ENCODE data around the gene ZFHX3.
"Not testable (repeated sequence)": the region's sequence is repeated elsewhere in the genome, so short reads cannot be mapped to it uniquely, and the experiment has no call there.

ZFHX3 gene, protein sequence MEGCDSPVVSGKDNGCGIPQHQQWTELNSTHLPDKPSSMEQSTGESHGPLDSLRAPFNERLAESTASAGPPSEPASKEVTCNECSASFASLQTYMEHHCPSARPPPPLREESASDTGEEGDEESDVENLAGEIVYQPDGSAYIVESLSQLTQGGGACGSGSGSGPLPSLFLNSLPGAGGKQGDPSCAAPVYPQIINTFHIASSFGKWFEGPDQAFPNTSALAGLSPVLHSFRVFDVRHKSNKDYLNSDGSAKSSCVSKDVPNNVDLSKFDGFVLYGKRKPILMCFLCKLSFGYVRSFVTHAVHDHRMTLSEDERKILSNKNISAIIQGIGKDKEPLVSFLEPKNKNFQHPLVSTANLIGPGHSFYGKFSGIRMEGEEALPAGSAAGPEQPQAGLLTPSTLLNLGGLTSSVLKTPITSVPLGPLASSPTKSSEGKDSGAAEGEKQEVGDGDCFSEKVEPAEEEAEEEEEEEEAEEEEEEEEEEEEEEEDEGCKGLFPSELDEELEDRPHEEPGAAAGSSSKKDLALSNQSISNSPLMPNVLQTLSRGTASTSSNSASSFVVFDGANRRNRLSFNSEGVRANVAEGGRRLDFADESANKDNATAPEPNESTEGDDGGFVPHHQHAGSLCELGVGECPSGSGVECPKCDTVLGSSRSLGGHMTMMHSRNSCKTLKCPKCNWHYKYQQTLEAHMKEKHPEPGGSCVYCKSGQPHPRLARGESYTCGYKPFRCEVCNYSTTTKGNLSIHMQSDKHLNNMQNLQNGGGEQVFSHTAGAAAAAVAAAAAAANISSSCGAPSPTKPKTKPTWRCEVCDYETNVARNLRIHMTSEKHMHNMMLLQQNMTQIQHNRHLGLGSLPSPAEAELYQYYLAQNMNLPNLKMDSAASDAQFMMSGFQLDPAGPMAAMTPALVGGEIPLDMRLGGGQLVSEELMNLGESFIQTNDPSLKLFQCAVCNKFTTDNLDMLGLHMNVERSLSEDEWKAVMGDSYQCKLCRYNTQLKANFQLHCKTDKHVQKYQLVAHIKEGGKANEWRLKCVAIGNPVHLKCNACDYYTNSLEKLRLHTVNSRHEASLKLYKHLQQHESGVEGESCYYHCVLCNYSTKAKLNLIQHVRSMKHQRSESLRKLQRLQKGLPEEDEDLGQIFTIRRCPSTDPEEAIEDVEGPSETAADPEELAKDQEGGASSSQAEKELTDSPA (N-terminal part only)

DNA sequence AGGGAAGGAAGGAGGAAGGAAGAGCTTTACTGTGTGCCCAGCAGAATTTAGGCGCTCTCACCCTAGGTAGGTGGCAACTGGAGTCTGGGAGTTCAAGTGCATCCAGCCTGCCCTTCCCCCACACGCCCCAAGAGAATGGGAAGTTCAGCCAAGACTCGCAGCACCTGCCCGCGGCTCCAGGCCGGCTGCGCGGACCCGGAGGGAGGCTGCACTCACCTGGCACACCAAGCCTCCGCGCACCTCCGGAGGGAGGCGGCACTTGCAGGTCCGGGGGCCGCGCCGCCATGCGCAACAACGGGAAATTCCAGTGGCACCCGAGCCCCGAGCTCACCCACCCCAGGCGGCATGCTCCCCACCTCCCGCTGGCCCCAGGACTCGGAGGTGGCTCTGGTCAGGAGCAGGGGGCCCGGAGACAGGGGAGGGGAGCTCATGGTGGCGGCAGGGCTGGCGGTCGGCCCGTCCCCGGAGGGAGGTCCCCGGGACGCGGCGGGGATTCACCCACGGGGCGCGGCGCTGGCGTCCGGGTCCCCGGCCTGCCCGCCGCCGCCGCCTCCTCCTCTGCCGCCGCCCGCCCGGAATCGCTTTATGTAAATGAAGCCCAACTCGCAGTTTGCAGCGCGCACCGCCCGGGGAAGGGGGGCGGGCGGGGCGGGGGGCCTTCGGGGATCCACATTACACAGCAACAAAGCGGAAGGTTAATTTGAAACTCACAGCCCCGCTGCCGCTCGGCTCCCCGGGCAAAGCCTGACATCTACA lies at the start of gene ZFHX3:
Gene ZFHX3, minus strand, starts transcription at position 593 of the 756 bp plus-strand sequence. CDS start 87,983 bp downstream, outside the sequence.
- DNase-seq (ENCODE audit: low read depth in 2 of 2): peak in 1 of 2 donors; percentile 6

DNA sequence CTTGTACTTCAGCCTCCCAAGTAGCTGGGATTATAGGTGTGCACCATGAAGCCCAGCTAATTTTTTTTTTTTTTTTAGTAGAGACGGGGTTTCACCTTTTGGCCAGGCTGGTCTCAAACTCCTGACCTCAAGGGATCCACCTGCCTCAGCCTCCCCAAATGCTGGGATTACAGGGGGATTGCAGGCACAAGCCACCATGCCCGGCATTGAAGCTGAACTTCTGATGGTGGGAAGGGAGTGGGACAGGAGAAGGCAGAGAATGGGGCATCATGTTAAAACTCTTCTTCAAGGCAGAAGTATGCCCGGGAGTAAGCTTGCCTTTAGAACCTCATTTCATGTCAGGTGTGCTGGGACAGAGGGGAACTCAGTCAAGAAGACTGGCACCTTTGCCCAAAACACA lies 48.6 kb upstream of the ZFHX3 start:
- DNase-seq (ENCODE audit: low read depth in 2 of 2): no peak

DNA sequence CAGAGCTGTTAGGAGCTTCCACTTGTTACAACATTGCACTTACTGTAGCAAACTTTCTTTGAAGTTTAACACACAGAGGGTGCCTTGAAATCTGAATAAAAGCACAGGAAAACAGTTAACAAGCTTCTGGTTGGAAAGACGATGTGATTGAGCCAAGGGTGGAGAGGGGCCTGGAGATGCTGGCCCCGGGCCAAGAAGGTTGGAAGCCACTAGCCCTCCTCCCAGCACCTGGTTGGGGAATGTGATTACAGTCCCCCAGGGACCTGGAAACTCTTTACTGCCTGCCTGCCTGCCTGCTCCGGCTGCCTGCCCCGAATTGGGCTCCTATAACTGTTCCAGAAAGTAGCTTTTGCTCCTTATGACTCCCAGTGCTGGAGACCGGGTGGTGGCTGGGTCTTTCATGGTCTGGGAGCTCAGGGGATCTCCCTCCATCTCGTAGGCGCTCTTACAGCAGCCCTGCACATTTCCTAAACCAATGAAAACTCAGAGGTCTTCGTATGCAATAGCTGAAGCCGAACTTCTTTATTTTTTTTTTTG lies 48.0 kb upstream of the ZFHX3 start:
- no peak for DNase-seq (ENCODE audit: low read depth in 2 of 2)

DNA sequence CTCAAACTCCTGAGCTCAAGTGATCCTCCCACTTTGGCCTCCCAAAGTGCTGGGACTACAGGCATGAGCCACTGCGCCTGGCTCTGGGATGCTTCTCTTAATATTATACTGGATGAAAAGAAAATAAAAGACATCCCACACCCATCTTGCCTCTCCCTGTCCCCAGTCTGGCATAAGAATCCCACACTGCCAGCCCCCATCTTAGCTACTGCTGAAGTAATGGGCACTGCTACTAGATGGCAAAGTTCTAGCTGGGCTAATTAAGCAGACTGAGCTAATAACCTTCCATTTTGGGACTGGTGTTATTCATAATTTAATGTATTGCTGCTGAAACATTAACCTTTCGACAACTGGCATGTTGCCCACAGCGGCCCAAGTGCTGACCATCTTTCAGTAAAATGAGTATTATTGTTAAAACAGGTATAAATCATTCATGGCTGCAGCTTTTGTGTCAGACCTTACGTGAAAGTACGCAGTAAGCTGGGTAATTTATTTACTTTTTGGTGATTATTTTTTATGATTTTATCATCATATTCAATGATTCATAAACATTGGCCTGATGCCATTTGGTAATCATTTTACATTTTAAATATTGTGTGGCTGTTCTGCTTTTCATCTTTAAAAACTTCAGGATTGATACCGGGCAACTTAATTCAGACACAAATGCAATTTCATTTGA lies 47.4 kb upstream of the ZFHX3 start:
- no peak for DNase-seq (ENCODE audit: low read depth in 2 of 2)

DNA sequence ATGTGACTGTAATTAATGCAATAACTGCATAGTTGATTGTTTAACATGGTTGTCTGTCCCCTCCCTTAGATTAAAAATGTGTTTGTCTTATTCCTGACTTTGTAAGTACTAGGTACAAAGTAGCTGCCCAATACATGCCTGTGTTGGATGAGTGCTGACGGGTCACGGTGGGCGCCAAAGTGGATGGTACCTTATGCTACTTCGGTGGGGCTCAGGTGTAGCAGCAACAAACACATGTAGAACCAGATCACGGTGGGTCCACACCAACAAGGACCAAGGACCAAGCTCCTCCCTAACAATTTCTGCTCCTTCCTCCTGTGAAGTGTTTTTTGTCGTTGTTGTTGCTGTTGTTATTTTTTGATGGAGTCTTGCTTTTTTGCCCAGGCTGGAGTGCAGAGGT lies 46.4 kb upstream of the ZFHX3 start:
- no peak for DNase-seq (ENCODE audit: low read depth in 2 of 2)

DNA sequence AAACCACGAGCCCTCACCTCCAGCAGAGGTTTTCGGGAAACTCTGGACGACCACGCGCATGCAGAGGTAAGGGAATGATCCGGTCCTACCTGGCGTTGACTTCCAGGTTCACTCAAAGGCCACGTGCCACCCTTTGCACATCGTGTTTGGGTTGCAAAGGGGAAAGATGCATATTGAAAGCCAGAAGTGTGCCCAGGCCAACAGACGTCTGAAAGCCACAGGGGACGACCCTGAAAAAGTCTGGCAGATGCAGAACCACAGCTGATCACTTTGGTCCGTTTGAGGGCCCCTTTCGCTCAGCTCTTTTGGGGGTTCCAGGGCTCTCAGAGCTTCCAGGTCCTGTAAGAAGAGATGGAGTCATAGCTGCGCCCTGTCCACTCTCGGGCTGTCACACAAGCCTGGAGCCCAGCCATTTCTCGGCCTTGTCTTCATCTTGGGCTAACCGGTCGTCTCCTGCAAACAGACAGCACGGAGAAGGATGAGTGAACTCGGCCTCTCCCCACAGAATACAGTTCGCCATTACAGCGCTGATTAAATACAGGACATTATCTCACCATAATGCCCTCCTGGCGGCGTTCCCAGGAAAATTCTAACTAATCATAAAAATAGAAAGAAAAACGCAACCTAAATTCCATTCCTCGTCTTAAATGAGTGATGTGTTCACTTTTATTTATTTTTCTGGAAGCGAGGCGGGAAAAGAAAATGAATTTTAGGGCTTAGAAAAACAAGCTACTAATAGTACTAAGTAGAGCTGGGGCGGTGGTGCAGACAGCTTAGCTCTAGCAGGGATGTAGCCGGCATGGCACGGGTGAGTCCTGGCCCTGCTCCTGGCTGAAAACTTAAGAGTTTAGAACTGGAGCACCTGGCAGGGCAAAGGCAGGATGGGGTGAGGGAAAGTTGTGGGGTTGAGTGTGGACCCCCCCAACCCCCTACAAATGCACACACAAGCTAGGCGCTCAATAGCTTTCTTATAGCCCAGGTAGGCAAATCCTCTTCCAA lies 45.5 kb upstream of the ZFHX3 start:
- DNase-seq (ENCODE audit: low read depth in 2 of 2): no peak

DNA sequence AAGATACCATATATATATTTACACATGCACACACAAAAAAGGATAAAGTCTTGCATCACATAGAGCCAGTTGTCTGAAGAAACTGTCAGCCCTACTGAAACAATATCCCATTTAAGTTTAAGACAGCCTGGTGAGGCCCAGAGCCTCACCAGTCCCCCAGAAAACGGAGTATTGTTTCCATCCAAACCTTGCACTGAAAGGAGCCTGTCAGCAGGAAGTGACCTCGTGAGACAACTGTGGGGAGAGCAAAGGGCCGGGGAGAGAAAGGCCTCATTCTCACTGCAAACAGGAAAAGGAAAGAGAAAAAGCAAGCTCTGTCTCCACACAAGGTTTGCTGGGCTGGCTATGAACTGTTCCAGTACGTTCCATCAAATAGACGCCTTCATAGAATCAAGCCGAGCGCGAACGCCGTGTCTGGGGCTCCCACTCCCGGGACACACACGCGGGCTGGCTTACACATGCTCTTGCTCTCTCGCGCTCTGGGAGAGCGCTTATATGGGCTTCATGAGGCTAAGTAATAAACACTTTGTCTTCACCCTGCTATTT lies 44.4 kb upstream of the ZFHX3 start:
- no peak for DNase-seq (ENCODE audit: low read depth in 2 of 2)

DNA sequence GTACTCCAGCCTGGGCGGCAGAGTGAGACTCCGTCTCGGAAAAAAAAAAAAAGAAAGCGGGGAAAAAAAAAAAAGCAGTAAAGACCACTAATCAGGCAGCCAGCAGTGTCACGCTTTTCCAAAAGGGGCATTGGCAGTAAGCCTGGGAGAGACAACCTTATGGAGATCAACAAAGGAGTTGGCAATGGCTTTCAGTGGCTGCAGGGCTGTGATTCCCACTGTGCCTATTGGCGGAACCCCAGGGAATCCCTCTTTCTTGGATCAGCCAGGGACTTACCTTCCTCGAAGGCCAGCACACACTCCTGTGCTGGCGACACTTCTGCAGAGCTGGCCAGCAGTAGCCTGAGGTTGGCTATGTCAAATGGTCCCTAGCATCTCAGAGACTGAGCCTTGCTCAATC lies 43.2 kb upstream of the ZFHX3 start:
- no peak for DNase-seq (ENCODE audit: low read depth in 2 of 2)

DNA sequence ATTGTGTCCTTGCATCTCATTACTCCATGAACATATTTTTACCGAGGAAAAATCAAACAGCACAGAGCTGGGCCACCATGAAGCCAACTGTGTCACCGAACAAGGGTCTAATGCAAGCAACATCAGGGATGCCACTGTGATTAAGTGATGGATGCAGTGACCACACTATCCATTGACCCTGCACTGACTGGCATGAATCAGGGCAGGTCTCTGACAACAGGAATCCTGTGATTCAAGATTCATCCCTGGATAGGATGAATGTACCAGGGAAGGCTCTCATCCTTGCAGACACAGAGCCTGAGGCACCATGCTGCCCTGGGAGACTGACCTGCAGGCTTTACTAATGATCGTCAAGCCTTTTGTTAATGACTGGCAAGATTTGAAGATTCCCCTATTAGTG lies 41.5 kb upstream of the ZFHX3 start:
- no peak for DNase-seq (ENCODE audit: low read depth in 2 of 2)

DNA sequence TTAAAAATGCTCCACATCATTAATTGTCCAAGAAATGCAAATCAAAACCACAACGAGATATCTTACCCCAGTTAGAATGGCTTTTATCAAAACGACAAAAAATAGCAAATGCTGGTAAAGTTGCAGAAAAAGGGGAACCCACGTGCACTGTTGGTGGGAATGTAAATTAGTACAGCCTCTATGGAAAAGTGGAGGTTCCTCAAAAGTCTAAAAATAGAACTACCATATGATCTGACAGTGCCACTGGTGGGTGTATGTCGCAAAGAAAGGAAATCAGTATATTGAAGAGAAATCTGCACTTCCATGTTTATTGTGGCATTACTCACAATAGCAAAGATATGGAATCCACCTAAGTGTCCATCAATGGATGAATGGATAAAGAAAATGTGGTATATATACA lies 38.2 kb upstream of the ZFHX3 start:
- no peak for DNase-seq (ENCODE audit: low read depth in 2 of 2)

DNA sequence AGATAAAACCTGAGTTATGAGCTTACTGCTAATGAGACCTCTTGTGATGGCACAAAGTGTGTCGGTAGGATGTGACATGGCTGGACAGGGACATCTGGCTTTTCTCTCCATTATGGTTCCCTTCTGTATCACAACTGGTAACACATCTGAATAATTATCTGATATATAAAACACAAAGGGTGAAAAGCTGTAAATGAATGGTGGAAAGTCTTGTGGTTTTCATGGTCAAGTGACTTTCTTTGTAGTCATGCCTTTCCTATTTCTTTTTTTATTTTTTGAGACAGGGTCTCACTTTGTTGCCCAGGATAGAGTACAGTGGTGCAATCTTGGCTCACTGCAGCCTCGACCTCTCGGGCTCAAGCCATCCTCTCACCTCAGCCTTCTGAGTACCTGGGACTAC lies 35.3 kb upstream of the ZFHX3 start:
- no peak for DNase-seq (ENCODE audit: low read depth in 2 of 2)

DNA sequence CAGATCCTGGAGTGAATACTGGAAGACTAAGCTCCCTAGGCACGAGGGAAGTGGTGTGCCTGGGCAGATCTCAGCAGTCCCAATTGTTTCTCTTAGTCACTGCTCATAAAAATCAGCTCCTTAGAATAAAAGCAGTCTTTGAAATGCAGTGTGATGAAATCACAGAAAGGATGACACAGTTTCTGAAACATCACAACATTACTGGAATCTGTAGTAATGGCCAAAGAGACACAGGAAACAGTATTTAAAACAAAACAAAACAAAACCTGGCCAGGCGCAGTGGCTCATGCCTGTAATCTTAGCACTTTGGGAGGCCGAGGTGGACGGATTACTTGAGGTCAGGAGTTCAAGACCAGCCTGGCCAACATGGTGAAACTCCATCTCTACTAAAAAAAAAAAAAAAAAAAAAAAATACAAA lies 34.7 kb upstream of the ZFHX3 start:
- not testable (repeated sequence) for DNase-seq (ENCODE audit: low read depth in 2 of 2)

DNA sequence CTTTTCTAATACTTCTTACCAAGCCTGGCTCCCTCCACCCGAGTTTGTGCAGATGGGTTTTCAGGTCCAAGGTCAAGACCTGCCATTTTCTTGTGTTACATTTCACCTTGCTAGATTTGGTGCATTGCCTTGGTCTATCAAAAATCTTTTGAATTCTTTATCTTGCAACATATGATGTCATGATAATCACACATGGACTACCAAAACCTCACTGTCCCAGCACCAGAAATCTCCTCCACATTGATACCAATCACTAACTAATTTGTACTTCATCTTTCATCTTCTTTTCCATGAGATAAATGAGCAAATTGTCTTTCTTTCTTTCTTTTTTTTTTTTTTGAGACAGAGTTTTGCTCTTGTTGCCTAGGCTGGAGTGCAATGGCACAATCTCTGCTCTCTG lies 33.0 kb upstream of the ZFHX3 start:
- DNase-seq (ENCODE audit: low read depth in 2 of 2): no peak

DNA sequence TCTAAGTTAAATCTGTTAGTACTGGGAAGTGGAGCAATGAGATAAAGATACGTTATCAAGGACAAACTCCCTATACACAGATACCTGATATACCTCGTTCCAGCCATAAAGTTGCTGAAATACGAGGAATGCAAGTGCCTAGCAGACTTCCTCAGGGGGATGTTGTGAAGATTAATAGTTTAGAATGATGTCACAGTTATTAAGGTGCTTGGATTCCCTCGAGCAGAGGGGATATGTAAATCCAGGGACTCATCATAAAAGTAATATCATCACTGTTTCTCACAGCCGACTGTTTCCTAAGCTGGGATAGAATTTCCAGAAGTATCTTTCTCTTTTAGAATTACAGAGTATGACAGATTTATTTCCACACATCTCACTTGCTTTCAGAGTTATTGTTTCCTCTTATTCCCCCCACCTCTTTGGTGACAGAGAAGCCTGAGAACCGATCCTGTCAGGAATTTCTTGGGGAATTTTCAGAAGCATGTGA lies 28.4 kb upstream of the ZFHX3 start:
- DNase-seq (ENCODE audit: low read depth in 2 of 2): no peak

DNA sequence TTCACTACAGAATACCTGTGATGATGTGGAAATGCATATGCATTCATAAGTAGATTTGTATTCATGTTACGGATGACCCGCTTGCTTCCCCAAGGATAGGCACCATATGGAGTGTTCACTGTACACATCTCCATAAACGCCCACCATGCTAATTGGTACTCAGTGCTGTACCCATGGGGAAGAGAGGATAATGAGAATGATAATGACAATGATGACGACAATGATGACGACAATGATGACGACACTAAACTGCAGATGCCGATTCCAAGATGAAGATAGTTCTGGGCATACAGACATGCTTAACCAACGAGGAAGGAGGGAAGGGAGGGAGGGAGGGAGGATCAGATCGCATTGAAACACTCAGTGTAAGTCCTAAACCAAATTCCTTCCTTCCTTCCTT lies 26.5 kb upstream of the ZFHX3 start:
- no peak for DNase-seq (ENCODE audit: low read depth in 2 of 2)

DNA sequence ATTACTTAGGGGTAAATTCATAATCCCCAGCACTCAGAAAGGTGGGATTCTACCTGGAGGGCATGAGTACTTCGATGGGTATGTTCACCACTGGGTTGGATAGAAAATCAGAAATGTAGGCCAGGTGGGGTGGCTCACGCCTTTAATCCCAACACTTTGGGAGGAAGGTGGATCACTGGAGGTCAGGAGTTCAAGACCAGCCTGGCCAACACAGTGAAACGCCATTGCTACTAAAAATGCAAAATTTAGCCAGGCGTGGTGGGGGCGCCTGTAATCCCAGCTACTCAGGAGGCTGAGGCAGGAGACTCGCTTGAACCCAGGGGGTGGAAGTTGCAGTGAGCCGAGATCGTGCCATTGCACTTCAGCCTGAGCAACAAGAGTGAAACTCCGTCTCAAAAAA lies 24.1 kb upstream of the ZFHX3 start:
- DNase-seq (ENCODE audit: low read depth in 2 of 2): not testable (repeated sequence)

DNA sequence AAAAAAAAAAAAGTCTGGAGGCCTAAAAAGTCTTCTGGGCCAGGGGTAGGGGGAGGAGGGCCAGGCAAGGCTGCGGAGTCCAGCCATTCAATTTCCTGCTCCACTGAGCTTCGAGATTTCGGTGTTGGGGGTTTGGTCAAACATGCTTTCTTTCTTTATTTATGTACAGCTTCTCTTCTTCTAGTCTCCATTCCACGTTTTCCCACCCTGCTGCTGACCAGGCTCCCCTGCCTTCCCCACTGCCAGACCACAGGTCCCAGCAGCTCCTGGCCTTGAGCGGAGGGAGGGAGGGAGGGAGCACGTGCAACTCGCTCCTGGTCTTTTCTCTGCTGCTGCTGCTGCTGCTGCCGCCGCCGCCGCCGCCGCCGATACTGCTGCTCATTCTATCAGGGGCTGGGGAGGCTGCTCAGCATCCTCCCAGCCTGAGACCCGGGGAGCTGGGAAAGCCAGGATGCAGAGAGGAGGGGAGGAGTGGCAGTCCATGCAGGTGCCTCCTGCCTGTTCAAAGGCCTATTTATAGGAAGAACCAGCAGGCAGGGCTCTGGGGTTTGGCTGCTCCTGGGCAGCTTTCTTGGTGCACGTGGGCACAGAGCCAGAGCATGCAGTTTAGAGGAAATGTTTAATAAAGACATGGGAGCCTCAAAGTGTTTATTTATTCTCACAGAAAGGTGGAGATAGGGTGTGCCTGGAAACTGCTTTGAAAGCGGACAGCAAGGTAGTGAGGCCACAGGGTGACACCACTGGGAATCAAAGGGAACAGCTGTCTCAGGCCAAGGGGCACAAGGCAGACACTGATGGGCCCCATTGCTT lies 23.4 kb upstream of the ZFHX3 start:
- no peak for DNase-seq (ENCODE audit: low read depth in 2 of 2)
